ENCODE data around the gene ATG12. TPM values are rescaled to one million over a fixed set of nuclear protein-coding genes. Genes with fewer than 3 reads are reported as not detected.

ATG12 gene
- total and polyA plus RNA-seq, 4 donors, result 42.5 to 62.6 (median 48.9) TPM

DNA sequence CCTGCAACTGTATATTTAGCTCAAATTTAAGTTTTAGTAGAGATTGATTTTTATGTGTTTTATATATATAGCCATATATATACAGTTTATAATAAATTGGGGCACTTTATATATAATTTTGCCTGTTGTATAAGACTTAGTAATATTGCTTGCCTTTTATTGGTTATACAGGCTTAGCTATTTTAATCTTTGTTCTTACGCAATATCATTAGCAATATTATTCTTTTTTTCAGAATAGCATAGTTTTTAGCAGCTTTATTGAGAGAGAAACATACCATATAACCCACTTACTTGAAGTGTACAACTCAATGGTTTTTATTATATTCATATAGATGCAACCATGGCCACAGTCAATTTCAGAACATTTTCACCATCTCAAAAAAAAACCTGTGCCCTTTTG, 52.9 kb downstream of the ATG12 start:
- Histone ChIP-seq H3K36me3 (ENCODE audit: control insufficient read depth in 1 of 2, insufficient read depth in 2 of 2, low read length in 1 of 2) (no peaks in the 10 kb centered on the region), H3K4me3 (ENCODE audit: low read length in 2 of 2) (no peak overlapping the region), H3K27ac (ENCODE audit: low read depth in 1 of 2, low read length in 2 of 2) (no peak overlapping the region), H3K27me3 (ENCODE audit: control insufficient read depth in 1 of 2, insufficient read depth in 2 of 2, low read length in 1 of 2) (no peaks in the 10 kb centered on the region), H3K4me1 (ENCODE audit: control insufficient read depth in 1 of 2, insufficient read depth in 2 of 2, low read length in 2 of 2) (no peaks in the 10 kb centered on the region), H3K9me3 (ENCODE audit: control insufficient read depth, low read length) (peaks cover 2% of the 10 kb centered on the region)
- ATAC-seq (ENCODE audit: low FRiP score) (no peak), DNase-seq (no peak)
- intact Hi-C loops (cut with DNase I), result no loop called here
- WGBS, 2 donors, result 96 to 100% methylated on average over 1 of the region's 1 CpG

DNA sequence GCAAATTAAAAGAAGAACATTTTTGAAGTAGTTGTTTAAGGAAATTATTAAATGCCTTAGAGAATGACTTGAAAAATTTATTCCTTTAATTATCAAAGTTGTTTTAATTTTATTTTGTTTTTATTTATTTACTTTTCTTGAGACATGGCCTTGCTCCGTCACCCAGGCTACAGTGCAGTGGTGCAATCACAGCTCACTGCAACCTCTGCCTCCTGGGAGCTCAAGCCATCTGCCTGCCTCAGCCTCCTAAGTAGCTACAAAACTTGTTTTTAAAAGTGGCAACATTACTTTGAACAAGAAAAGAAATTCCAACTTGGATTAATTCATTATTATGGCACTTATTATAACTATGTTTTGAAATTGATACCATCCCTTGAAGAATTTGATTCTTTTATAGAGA, 53.9 kb downstream of the ATG12 start:
- no peak overlapping the region for H3K27ac ChIP-seq (ENCODE audit: low read depth in 1 of 2, low read length in 2 of 2)
- no peaks in the 10 kb centered on the region for H3K36me3 ChIP-seq (ENCODE audit: control insufficient read depth in 1 of 2, insufficient read depth in 2 of 2, low read length in 1 of 2)
- 37 to 86% methylated on average over 1 of the region's 1 CpG for WGBS, 2 donors
- ATAC-seq (ENCODE audit: low FRiP score) (no peak), DNase-seq (no peak)
- no peaks in the 10 kb centered on the region for H3K4me1 ChIP-seq (ENCODE audit: control insufficient read depth in 1 of 2, insufficient read depth in 2 of 2, low read length in 2 of 2)
- no peak overlapping the region for H3K4me3 ChIP-seq (ENCODE audit: low read length in 2 of 2)
- H3K9me3 ChIP-seq (ENCODE audit: control insufficient read depth, low read length), result peaks cover 2% of the 10 kb centered on the region
- intact Hi-C loops (cut with DNase I), result no loop called here
- H3K27me3 ChIP-seq (ENCODE audit: control insufficient read depth in 1 of 2, insufficient read depth in 2 of 2, low read length in 1 of 2), result no peaks in the 10 kb centered on the region

DNA sequence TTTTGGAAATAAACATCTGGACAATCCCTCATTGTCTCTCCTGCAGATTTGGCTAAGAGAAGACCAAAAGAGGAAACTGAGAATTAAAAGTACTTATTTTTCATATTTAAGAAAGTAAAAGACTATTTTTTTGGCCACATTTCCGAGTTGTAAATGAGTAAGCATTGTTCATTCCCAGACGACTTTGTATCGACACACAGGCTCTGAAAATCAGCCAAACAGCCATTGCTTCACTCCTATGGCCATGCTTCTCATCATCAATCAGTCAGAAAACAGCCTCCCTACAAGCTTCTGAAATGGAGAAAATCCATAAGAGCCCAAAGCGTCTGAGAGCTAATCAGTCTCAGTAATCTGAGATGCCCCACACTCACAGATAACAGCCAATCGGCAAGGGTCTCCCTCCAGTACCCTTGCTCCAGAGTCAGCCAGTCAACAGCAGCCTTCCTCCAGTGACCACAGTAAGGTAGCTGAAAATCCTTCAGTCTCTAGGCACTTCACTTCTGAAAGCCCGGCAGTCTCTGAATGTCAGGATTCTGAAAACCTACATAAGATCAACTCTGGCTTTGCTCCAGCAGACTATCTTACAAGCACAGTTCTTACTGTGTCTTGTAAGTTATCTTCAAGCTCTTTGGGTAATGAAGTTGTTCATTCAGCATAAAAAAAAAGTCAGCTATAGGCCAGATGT, 55.8 kb downstream of the ATG12 start:
- intact Hi-C loops (cut with DNase I), result no loop called here
- no peaks in the 10 kb centered on the region for H3K27me3 ChIP-seq (ENCODE audit: control insufficient read depth in 1 of 2, insufficient read depth in 2 of 2, low read length in 1 of 2)
- WGBS, 2 donors, result 38 to 43% methylated on average over 6 of the region's 6 CpGs

DNA sequence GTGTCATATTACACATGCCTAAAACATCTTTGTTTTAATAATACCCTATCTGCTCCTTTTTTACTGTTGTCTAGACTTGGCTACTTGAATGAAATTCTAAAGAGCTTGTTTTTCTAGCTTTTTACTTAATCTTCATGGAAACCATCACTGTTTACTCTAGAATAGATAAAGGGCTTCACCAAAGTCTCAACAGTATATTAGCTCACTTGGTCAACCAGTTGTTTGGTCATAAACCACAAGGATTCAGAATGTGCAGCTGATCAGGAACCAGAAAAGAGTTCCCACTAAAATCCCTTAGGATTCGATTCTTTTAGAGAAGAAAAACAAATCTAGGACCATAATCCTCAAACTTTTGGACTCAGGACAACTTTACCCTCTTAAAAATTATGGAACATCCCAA, 62.9 kb downstream of the ATG12 start:
- no peak for ATAC-seq (ENCODE audit: low FRiP score)
- WGBS, 2 donors, result 39 to 51% methylated on average over 1 of the region's 1 CpG
- intact Hi-C loops (cut with DNase I), result no loop called here

More for the DNA sequence above, 55.8 kb downstream of the ATG12 start:
- no peak overlapping the region for H3K27ac ChIP-seq (ENCODE audit: low read depth in 1 of 2, low read length in 2 of 2)
- H3K4me1 ChIP-seq (ENCODE audit: control insufficient read depth in 1 of 2, insufficient read depth in 2 of 2, low read length in 2 of 2), result no peaks in the 10 kb centered on the region
- peaks cover 2% of the 10 kb centered on the region for H3K9me3 ChIP-seq (ENCODE audit: control insufficient read depth, low read length)
- no peaks in the 10 kb centered on the region for H3K36me3 ChIP-seq (ENCODE audit: control insufficient read depth in 1 of 2, insufficient read depth in 2 of 2, low read length in 1 of 2)
- ATAC-seq (ENCODE audit: low FRiP score) (no peak), DNase-seq (no peak)
- H3K4me3 ChIP-seq (ENCODE audit: low read length in 2 of 2), result no peak overlapping the region

More for the DNA sequence above, 62.9 kb downstream of the ATG12 start:
- no peak overlapping the region for H3K4me3 ChIP-seq (ENCODE audit: low read length in 2 of 2)
- no peaks in the 10 kb centered on the region for H3K4me1 ChIP-seq (ENCODE audit: control insufficient read depth in 1 of 2, insufficient read depth in 2 of 2, low read length in 2 of 2)
- H3K9me3 ChIP-seq (ENCODE audit: control insufficient read depth, low read length), result no peaks in the 10 kb centered on the region
- H3K36me3 ChIP-seq (ENCODE audit: control insufficient read depth in 1 of 2, insufficient read depth in 2 of 2, low read length in 1 of 2), result no peaks in the 10 kb centered on the region
- no peaks in the 10 kb centered on the region for H3K27me3 ChIP-seq (ENCODE audit: control insufficient read depth in 1 of 2, insufficient read depth in 2 of 2, low read length in 1 of 2)
- no peak for DNase-seq
- no peak overlapping the region for H3K27ac ChIP-seq (ENCODE audit: low read depth in 1 of 2, low read length in 2 of 2)

Other genes starting within 250 kb of the ATG12 start
- 10 to 100 TPM in 1 of 2 donors, 1 to 10 TPM in 1; 8.3 to 10.6 TPM for gene TICAM2, start 239.1 kb downstream of the ATG12 start, total RNA-seq
- gene TICAM2, start 239.1 kb downstream of the ATG12 start, polyA plus RNA-seq, result 1 to 10 TPM; 3.1 to 3.4 TPM
- 100 to 1,000 TPM in 1 of 2 donors, 10 to 100 TPM in 1; 98.6 to 101 TPM for gene TMED7, start 215.5 kb downstream of the ATG12 start, total RNA-seq
- 10 to 100 TPM; 35.1 to 37.3 TPM for gene TMED7, start 215.5 kb downstream of the ATG12 start, polyA plus RNA-seq
- gene CDO1, start 24.9 kb downstream of the ATG12 start, total RNA-seq, result 10 to 100 TPM; 11.6 to 27.7 TPM
- 10 to 100 TPM; 93.9 to 97.9 TPM for gene CDO1, start 24.9 kb downstream of the ATG12 start, polyA plus RNA-seq
- 100 to 1,000 TPM; 114 to 118 TPM for gene AP3S1, start 370 bp upstream of the ATG12 start, total RNA-seq
- gene AP3S1, start 370 bp upstream of the ATG12 start, polyA plus RNA-seq, result 100 to 1,000 TPM in 1 of 2 donors, 10 to 100 TPM in 1; 86.5 to 273 TPM
- 10 to 100 TPM in 1 of 2 donors, 1 to 10 TPM in 1; 1.4 to 11.0 TPM for gene LVRN, start 120.9 kb upstream of the ATG12 start, total RNA-seq
- under 1 TPM; 0.26 to 0.88 TPM for gene LVRN, start 120.9 kb upstream of the ATG12 start, polyA plus RNA-seq
- under 1 TPM in 1 of 2 donors, not detected in 1; 0.63 TPM for gene ARL14EPL, start 190.9 kb upstream of the ATG12 start, total RNA-seq
- gene ARL14EPL, start 190.9 kb upstream of the ATG12 start, polyA plus RNA-seq, result not detected
- gene COMMD10, start 243.5 kb upstream of the ATG12 start, total RNA-seq, result 10 to 100 TPM; 24.9 to 36.1 TPM
- 10 to 100 TPM; 16.1 to 23.3 TPM for gene COMMD10, start 243.5 kb upstream of the ATG12 start, polyA plus RNA-seq